ENCODE results near the gene C17orf67.
A peak's percentile ranks its signal among the peaks of the same experiment; 100 is the strongest.

C17orf67 gene

DNA sequence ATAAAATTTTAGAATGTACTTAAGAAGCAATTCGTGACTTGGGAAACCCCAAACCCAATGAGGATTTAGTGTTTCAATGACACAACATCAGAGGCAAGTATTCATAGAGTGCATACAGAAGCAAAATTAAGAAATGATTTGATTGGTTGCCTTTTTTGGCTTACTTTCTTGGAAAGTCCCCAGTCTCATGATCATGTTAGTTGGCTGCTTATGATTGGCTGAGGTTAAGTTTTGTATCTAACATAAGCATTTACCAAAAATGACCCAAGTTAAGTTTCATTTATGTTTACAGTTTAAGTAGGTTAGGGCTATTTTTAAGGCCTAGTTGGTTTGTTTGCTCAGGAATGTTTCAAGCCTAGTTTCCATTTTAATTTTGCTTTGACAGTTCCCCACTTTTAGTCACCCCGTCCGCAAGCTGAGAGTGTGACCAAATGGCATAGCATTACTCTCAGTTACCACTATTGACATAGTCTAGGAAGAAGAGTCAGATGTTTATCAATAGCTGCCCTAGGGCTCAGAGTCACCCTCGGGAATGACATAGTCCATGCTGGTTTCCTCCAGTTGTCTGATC lies 36.4 kb upstream of the C17orf67 start:
- TF ChIP-seq, protein P1, sequence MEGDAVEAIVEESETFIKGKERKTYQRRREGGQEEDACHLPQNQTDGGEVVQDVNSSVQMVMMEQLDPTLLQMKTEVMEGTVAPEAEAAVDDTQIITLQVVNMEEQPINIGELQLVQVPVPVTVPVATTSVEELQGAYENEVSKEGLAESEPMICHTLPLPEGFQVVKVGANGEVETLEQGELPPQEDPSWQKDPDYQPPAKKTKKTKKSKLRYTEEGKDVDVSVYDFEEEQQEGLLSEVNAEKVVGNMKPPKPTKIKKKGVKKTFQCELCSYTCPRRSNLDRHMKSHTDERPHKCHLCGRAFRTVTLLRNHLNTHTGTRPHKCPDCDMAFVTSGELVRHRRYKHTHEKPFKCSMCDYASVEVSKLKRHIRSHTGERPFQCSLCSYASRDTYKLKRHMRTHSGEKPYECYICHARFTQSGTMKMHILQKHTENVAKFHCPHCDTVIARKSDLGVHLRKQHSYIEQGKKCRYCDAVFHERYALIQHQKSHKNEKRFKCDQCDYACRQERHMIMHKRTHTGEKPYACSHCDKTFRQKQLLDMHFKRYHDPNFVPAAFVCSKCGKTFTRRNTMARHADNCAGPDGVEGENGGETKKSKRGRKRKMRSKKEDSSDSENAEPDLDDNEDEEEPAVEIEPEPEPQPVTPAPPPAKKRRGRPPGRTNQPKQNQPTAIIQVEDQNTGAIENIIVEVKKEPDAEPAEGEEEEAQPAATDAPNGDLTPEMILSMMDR (IDR thresholded peaks at IDR 0.05; ENCODE audit: unreplicated experiment in 3 of 3) = no peak
- H3K27ac Mint-ChIP-seq = no peak overlapping the region
- H3K27me3 Mint-ChIP-seq (ENCODE audit: low read depth) = no peaks in the 10 kb centered on the region
- H3K36me3 Mint-ChIP-seq (ENCODE audit: low read depth) = no peaks in the 10 kb centered on the region
- H3K9me3 Mint-ChIP-seq = no peaks in the 10 kb centered on the region
- no peaks in the 10 kb centered on the region for H3K4me1 Mint-ChIP-seq
- H3K4me3 Mint-ChIP-seq = no peak overlapping the region

DNA sequence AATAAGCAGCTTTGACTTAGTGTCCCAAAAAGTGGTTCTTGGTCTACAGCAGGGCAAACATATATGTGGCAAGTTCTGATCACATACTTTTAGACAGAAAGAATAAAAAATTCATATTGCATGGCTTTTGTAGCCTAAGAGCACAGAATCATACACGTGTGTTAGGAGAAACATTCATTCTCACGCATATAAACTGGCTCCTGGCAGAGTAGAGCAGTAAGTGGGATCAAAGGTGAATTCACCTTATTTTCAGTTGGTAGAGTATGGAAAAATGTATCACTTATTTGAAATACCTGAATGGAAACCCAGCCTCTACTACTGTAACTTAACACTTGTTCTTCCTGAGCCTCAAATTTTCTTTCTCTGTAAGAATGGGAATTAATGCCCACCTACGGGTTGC lies 35.0 kb upstream of the C17orf67 start:
- no peaks in the 10 kb centered on the region for H3K27me3 Mint-ChIP-seq (ENCODE audit: low read depth)
- TF ChIP-seq, protein P1 (IDR thresholded peaks at IDR 0.05; ENCODE audit: unreplicated experiment in 3 of 3) = no peak
- no peak overlapping the region for H3K27ac Mint-ChIP-seq
- no peaks in the 10 kb centered on the region for H3K36me3 Mint-ChIP-seq (ENCODE audit: low read depth)
- H3K9me3 Mint-ChIP-seq = no peaks in the 10 kb centered on the region
- no peaks in the 10 kb centered on the region for H3K4me1 Mint-ChIP-seq
- H3K4me3 Mint-ChIP-seq = no peak overlapping the region

DNA sequence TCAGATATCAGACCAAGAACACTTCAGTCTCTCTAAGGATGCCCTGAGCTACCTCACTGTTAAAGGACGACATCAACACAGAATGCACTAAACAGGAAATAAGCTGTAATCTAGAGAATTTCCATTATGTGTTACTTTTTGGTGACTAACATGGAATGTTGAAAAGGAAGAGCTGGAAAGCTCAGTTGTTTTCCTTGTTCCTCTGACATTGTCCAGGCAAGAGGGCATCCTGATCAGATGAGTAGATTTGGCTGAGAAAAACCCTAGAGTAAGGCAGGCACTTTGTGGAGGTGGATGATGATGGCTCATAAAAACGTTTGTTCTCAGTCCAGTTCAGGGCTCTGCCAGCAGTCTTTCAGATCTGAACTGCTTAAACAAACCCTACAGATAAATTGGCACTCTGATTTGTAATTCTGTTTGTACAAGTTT lies 34.2 kb upstream of the C17orf67 start:
- TF ChIP-seq, protein P1 (IDR thresholded peaks at IDR 0.05; ENCODE audit: unreplicated experiment in 3 of 3) = no peak
- Mint-ChIP-seq H3K27ac (no peak overlapping the region), H3K9me3 (no peaks in the 10 kb centered on the region), H3K27me3 (ENCODE audit: low read depth) (no peaks in the 10 kb centered on the region), H3K4me3 (no peak overlapping the region), H3K4me1 (no peaks in the 10 kb centered on the region), H3K36me3 (ENCODE audit: low read depth) (no peaks in the 10 kb centered on the region)

DNA sequence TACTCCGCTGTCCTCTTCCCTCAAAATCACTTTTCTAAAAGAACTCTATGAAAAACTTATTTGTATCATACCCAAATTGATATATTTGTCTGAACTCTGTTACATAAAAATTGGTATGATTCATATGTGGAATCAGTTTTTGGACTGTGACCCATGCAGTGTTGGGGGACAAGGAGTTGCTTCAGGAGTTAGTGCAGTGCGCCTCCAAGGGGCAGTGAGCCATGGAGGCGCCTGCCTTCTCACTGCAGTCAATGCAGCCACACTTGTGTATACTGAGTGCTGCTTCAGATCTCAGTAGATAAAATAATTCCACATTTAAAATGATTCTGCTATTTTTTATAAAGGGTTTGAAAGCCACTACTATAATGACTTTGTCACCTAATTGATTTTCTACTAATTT lies 32.8 kb upstream of the C17orf67 start:
- Mint-ChIP-seq H3K27ac (no peak overlapping the region), H3K27me3 (ENCODE audit: low read depth) (no peaks in the 10 kb centered on the region), H3K9me3 (no peaks in the 10 kb centered on the region), H3K36me3 (ENCODE audit: low read depth) (no peaks in the 10 kb centered on the region), H3K4me3 (no peak overlapping the region), H3K4me1 (no peaks in the 10 kb centered on the region)
- TF ChIP-seq, protein P1 (IDR thresholded peaks at IDR 0.05; ENCODE audit: unreplicated experiment in 3 of 3) = peak in 1 of 3 experiments; percentile 7

DNA sequence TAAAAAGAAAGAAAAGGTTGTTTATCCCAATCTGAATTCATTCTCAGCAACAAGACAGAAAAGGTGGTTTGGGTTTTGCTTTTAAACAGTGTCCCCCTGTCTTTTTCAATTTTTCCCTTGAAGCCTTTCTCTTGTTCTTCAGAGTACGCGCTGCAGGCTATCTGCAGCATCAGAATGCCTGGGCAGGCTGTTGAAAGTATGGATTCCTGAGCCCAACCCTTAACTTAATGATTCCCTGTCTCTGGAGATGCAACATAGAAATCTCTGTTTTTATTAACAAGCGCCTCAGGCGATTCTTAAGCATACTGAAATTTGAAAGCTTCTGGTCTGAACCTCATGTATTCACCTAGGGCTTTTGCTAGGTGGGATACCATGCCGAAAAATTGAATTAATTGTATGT lies 32.4 kb upstream of the C17orf67 start:
- Mint-ChIP-seq H3K27ac (no peak overlapping the region), H3K27me3 (ENCODE audit: low read depth) (no peaks in the 10 kb centered on the region), H3K9me3 (no peaks in the 10 kb centered on the region), H3K4me1 (no peaks in the 10 kb centered on the region), H3K36me3 (ENCODE audit: low read depth) (no peaks in the 10 kb centered on the region), H3K4me3 (no peak overlapping the region)
- TF ChIP-seq, protein P1 (IDR thresholded peaks at IDR 0.05; ENCODE audit: unreplicated experiment in 3 of 3) = no peak

DNA sequence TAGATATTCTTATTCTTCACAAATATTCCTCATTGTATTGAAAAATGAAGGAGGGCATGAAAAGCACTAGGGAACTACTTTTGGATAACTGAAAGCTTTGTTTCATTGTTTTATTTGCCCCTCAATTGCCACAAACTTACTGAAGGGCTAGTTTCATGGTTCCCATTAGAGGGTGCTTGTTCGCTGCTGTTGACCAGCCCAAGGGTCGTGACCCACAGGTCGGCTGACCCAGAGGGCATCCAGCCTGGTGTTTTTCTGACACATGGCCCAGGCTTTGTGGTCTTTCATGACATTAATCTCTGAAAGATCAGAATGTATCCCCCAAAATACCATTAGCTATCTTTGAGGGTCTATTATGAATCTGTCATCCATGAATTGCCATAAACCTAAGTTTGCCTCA lies 30.3 kb upstream of the C17orf67 start:
- TF ChIP-seq, protein P1 (IDR thresholded peaks at IDR 0.05; ENCODE audit: unreplicated experiment in 3 of 3) = no peak
- Mint-ChIP-seq H3K27ac (no peak overlapping the region), H3K27me3 (ENCODE audit: low read depth) (no peaks in the 10 kb centered on the region), H3K4me1 (no peaks in the 10 kb centered on the region), H3K36me3 (ENCODE audit: low read depth) (no peaks in the 10 kb centered on the region), H3K4me3 (no peak overlapping the region), H3K9me3 (no peaks in the 10 kb centered on the region)
